D721Med (cell line): ENCODE results near the gene FTO.
A peak's percentile ranks its signal among the peaks of the same experiment; 100 is the strongest.

Experiments
- DNase-seq: peaks from one replicate; pipeline ENCODE4 v3.0.0; 2011; ENCODE audit warnings: low spot score; ENCODE audit not compliant: insufficient read length
- FAIRE-seq: peaks from 2 replicates; lab custom pipeline; 2011; peaks lifted over from hg19 to GRCh38; lab: Jason Lieb, UNC
- CTCF ChIP-seq: IDR thresholded peaks from 2 replicates; pipeline ENCODE4 v1.5.1; 2012; ENCODE audit warnings: mild to moderate bottlenecking, control low read depth; ENCODE audit not compliant: insufficient read depth; ENCODE audit errors: missing control alignments

Gene FTO

GRCh38 chr16:53932975-53933374 is 229.0 kb downstream of the FTO start:
- TF ChIP-seq CTCF: no peak
- FAIRE-seq (no peak), DNase-seq (no peak)

GRCh38 chr16:53933407-53933806 is 229.5 kb downstream of the FTO start:
- FAIRE-seq (no peak), DNase-seq (no peak)
- TF ChIP-seq CTCF: no peak

- no peak for TF ChIP-seq CTCF
- FAIRE-seq (no peak), DNase-seq (no peak)
Measured at GRCh38 chr16:53936052-53936451, 232.1 kb downstream of the FTO start.

GRCh38 chr16:53936529-53936928 is 232.6 kb downstream of the FTO start:
- no peak for TF ChIP-seq CTCF
- no peak for FAIRE-seq
- no peak for DNase-seq

- TF ChIP-seq CTCF: no peak
- no peak for FAIRE-seq
- no peak for DNase-seq
Measured at GRCh38 chr16:53937161-53937880, 233.4 kb downstream of the FTO start.

- FAIRE-seq (no peak), DNase-seq (no peak)
- no peak for TF ChIP-seq CTCF
Measured at GRCh38 chr16:53944025-53944424, 240.1 kb downstream of the FTO start.

- DNase-seq (no peak), FAIRE-seq (no peak)
- peak; percentile 66 for TF ChIP-seq CTCF
Measured at GRCh38 chr16:53945996-53946395, 242.0 kb downstream of the FTO start.
